ENCODE measurements around the gene BCAM.

- no peak for TF ChIP-seq CTCF (conservative IDR thresholded peaks at IDR 0.05; ENCODE audit: low read depth, low read length)
- TF ChIP-seq POLR2A (IDR thresholded peaks at IDR 0.05; ENCODE audit: low read depth, low read length): no peak
- TF ChIP-seq CEBPB (IDR thresholded peaks at IDR 0.05; ENCODE audit: low read depth, low read length): no peak
These were observed 57.8 kb downstream of the BCAM start for GRCh38 chr19:44866664-44867063.
